NB4 (cell line): ENCODE measurements around the gene DPP4.

Experiments used
- MAX ChIP-seq: IDR thresholded peaks from 2 replicates; pipeline ENCODE4 v1.6.1; 2011; ENCODE audit warnings: low read depth, low read length
- MYC ChIP-seq: IDR thresholded peaks from 2 replicates; pipeline ENCODE4 v1.6.1; 2011; ENCODE audit warnings: low read depth, low read length
- POLR2A ChIP-seq: IDR thresholded peaks from 2 replicates; pipeline ENCODE4 v1.6.1; 2011; ENCODE audit warnings: mild to moderate bottlenecking; ENCODE audit not compliant: insufficient read length; ENCODE audit errors: extremely low read depth
- TF ChIP-seq, protein P1 (sequence below): IDR thresholded peaks from one replicate; pipeline ENCODE4 v1.5.1; 2012; ENCODE audit warnings: low read depth, low read length

DNA sequence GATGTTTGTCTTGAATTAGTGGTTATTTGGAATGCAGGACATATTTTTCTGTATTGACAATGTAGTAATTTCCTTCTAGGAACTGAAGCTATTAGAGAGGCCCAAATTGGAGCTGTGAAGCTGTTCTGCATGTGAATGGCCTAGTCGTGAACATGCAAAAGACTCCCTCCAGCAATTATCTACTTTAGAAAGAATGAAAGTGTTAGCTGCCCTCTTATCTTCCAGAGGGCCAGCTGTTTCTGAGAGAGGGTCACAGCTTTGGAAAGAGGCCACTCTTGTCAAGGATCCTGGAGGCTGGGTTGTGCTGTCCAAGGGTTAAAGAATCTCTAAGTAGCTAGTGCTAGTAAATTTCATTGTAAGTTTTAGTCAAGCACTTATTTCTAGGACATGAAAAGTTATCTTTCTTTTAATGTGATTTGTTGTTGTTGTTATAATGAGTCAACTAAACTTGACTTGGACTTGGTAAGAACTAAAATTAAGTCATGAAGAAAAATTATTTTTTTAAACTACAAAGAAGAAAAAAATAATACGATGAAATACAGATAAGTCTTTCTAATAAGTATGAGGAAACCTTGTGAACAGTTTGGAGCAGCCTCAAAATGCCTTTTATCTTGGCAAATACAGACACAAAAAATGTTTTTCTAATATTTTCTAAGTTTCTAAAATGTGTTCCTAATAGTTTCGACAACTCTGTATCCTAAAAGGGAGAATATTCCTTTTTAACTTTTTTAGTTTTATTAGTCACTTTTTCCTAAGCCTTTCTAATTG lies 36.8 kb downstream of the DPP4 start:
- TF ChIP-seq, protein P1, sequence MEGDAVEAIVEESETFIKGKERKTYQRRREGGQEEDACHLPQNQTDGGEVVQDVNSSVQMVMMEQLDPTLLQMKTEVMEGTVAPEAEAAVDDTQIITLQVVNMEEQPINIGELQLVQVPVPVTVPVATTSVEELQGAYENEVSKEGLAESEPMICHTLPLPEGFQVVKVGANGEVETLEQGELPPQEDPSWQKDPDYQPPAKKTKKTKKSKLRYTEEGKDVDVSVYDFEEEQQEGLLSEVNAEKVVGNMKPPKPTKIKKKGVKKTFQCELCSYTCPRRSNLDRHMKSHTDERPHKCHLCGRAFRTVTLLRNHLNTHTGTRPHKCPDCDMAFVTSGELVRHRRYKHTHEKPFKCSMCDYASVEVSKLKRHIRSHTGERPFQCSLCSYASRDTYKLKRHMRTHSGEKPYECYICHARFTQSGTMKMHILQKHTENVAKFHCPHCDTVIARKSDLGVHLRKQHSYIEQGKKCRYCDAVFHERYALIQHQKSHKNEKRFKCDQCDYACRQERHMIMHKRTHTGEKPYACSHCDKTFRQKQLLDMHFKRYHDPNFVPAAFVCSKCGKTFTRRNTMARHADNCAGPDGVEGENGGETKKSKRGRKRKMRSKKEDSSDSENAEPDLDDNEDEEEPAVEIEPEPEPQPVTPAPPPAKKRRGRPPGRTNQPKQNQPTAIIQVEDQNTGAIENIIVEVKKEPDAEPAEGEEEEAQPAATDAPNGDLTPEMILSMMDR = no peak
- TF ChIP-seq POLR2A = no peak
- TF ChIP-seq MYC = no peak
- TF ChIP-seq MAX = no peak
